ENCODE data around the gene DPRX.

DPRX gene, protein sequence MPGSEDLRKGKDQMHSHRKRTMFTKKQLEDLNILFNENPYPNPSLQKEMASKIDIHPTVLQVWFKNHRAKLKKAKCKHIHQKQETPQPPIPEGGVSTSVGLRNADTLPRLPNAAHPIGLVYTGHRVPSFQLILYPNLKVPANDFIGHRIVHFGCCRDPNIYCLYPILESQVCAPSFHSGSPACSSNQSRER

DNA sequence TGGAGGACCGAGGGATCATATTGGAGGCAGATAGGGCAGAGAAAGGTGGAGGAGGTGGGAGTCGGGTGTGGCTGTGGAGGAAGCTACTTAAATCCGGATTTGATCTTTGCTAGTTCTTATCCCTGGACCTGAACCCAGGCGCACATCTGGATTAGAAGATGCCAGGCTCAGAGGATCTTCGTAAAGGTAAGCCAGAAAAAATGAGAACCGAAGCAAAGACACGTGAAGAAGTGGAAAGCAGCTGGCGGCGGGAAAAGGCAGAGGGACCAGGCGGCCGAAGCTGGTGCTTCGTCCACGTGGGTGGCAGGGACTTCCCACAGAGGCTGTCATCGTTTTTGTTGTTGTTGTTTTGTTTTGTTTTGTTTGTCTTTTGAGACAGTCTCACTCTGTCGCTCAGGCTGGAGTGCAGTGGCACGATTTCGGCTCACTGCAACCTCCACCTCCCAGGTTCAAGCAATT is at the start of gene DPRX:
Gene DPRX, plus strand, starts transcription at position 51 of the 459 bp plus-strand sequence. Its CDS starts 108 bp downstream, at position 159.
- Mint-ChIP-seq H3K4me3 (no peak within 1 kb of the TSS), H3K4me1 (ENCODE audit: low read depth) (no peaks in the 10 kb centered on the region), H3K27me3 (ENCODE audit: low read depth) (no peaks in the 10 kb centered on the region), H3K36me3 (ENCODE audit: low read depth) (peaks cover 2% of the 10 kb centered on the region), H3K9me3 (peaks cover 38% of the 10 kb centered on the region), H3K27ac (no peak within 1 kb of the TSS)

DNA sequence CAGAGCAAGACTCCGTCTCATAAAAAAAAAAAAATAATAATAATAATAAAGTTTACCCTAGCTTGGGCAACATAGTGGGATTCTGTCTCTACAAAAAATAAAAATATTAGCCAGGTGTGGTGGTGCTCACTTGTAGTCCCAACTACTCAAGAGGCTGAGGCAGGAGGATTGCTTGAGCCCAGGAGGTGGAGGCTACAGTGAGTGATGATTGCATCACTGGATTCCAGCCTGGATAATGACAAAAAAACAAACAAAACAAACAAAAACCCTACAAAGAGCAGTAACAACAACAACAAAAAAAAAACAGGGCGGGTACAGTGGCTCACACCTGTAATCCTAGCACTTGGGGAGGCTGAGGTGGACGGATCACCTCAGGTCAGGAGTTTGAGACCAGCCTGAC is 48.6 kb upstream of the DPRX start:
- H3K27me3 Mint-ChIP-seq (ENCODE audit: low read depth) = no peaks in the 10 kb centered on the region
- peaks cover 15% of the 10 kb centered on the region for H3K36me3 Mint-ChIP-seq (ENCODE audit: low read depth)
- H3K4me3 Mint-ChIP-seq = no peak overlapping the region
- no peak overlapping the region for H3K27ac Mint-ChIP-seq
- peaks cover 35% of the 10 kb centered on the region for H3K9me3 Mint-ChIP-seq
- no peaks in the 10 kb centered on the region for H3K4me1 Mint-ChIP-seq (ENCODE audit: low read depth)

DNA sequence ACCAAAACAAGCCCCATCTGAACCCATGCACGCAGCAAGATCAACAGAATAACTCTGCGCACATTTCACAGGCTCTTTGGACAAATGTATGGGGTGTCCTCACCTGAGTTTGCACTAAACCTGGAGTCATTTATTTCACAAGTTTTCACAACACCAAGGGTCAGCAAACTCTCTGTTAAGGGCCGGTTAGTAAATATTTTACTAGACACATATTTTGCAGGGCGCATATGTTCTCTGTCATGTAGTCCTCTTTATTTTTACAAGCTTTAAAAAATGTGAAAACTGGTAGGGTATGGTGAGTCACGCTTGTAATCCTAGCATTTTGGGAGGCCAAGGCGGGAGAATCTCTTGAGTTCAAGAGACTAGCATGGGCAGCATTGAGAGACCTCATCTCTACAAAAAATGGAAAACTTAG is 45.5 kb upstream of the DPRX start:
- H3K36me3 Mint-ChIP-seq (ENCODE audit: low read depth) = no peaks in the 10 kb centered on the region
- peaks cover 25% of the 10 kb centered on the region for H3K9me3 Mint-ChIP-seq
- H3K27me3 Mint-ChIP-seq (ENCODE audit: low read depth) = no peaks in the 10 kb centered on the region
- H3K27ac Mint-ChIP-seq = no peak overlapping the region
- H3K4me1 Mint-ChIP-seq (ENCODE audit: low read depth) = no peaks in the 10 kb centered on the region
- no peak overlapping the region for H3K4me3 Mint-ChIP-seq

DNA sequence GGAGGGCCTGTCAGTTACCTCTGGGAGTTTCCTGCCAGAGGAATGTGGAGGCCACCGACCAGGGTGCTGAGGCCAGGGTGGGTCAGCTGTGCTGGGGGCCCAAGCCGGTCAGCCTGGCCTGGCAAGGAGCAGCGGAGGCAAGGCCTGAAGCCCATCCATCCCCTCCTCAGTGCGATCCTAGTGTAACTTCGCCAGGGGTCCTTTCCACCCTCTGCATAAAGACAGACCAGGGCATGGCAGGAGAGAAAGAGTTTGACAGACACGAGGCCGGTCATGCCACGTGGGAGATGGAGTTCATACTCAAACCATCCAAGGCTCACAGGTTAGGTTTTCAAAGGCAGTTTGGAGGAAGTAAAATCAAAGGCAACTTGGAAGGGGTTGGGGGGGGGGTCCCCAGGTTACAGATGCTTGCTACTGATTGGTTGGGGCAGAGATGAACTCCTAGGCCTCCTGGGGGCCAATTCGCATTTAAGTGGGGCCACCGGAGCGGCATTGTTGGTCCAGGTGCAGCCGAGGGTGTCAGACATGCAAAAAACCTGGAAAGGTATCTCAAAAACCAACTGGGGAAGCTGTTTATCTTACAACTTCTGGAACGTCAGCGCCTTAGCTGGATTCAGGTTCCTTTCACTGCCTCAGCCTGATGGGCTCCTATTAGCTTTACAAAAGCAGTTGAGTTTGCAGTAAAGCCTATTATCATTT is 36.8 kb upstream of the DPRX start:
- Mint-ChIP-seq H3K4me1 (ENCODE audit: low read depth) (no peaks in the 10 kb centered on the region), H3K27me3 (ENCODE audit: low read depth) (no peaks in the 10 kb centered on the region), H3K36me3 (ENCODE audit: low read depth) (no peaks in the 10 kb centered on the region), H3K4me3 (no peak overlapping the region), H3K27ac (no peak overlapping the region), H3K9me3 (peaks cover 16% of the 10 kb centered on the region)

DNA sequence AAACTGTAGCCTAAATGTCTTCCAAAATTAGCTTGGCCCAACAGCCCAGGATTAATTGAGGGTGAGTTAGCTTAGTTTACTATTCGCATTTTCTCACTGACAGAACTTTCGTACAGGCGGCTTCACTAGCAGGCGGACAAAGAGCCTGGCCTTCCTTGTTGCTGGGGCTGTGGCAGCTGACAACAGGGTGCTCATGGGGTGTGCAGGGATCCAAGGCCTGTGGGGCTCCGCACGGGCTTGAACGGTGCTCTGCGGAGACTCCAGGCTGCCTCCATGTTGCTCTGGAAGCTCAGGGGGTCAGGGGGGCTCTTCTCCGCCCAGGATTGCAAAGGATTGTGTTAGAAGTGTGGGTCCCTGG is 36.3 kb upstream of the DPRX start:
- Mint-ChIP-seq H3K27ac (no peak overlapping the region), H3K27me3 (ENCODE audit: low read depth) (no peaks in the 10 kb centered on the region), H3K4me1 (ENCODE audit: low read depth) (no peaks in the 10 kb centered on the region), H3K4me3 (no peak overlapping the region), H3K9me3 (peaks cover 16% of the 10 kb centered on the region), H3K36me3 (ENCODE audit: low read depth) (no peaks in the 10 kb centered on the region)

DNA sequence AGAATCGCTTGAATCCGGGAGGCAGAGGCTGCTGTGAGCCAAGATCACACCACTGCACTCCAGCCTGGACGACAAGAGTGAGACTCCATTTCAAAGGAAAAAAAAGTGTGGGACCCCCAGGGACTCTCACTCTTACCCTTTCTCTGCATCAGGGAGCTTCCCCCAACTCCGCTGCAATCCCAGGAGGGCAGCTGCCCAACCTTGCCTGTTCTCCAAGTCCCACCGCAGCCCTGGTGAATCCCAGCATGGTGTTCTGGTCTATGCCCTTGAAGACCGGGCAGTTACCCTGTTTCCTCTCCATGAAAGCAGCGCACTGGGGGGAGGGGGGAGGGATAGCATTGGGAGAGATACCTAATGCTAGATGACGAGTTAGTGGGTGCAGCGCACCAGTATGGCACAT is 35.7 kb upstream of the DPRX start:
- Mint-ChIP-seq H3K27ac (no peak overlapping the region), H3K9me3 (peaks cover 15% of the 10 kb centered on the region), H3K4me1 (ENCODE audit: low read depth) (no peaks in the 10 kb centered on the region), H3K4me3 (no peak overlapping the region), H3K27me3 (ENCODE audit: low read depth) (no peaks in the 10 kb centered on the region), H3K36me3 (ENCODE audit: low read depth) (no peaks in the 10 kb centered on the region)

DNA sequence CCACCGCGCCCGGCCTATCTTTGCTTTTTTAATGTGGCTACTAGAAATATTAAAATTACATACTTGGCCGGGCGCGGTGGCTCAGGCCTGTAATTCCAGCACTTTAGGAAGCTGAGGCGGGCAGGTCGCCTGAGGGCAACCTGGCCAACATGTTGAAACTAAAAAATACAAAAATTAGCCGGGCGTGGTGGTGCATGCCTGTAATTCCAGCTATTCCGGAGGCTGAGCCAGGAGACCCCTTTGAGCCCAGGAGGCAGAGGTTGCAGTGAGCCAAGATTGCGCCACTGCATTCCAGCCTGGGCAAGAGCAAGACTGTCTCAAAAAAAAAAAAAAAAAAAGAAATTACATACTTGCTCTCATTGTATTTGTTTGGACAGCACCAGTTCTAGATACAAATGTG is 34.8 kb upstream of the DPRX start:
- Mint-ChIP-seq H3K4me3 (no peak overlapping the region), H3K4me1 (ENCODE audit: low read depth) (no peaks in the 10 kb centered on the region), H3K27me3 (ENCODE audit: low read depth) (no peaks in the 10 kb centered on the region), H3K9me3 (peaks cover 14% of the 10 kb centered on the region), H3K27ac (no peak overlapping the region), H3K36me3 (ENCODE audit: low read depth) (no peaks in the 10 kb centered on the region)

DNA sequence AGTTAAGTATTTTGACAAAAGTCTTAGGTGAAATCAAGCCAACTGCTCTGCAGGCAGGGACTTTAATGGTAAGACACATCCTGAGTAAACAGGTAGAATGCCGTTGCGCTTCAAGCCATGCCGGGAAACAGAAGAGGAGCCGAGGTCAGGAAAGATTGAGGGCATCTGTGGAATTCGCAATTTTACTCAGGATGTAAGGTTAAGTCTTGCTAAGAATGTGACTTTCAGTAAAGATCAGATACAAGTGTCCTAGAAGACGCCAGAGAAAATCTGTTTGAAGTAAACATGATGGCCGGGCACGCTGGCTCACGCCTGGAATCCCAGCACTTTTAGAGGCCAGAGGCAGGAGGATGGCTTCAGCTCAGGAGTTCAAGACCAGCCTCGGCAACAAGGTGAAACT is 33.4 kb upstream of the DPRX start:
- H3K4me1 Mint-ChIP-seq (ENCODE audit: low read depth) = no peaks in the 10 kb centered on the region
- no peak overlapping the region for H3K4me3 Mint-ChIP-seq

DNA sequence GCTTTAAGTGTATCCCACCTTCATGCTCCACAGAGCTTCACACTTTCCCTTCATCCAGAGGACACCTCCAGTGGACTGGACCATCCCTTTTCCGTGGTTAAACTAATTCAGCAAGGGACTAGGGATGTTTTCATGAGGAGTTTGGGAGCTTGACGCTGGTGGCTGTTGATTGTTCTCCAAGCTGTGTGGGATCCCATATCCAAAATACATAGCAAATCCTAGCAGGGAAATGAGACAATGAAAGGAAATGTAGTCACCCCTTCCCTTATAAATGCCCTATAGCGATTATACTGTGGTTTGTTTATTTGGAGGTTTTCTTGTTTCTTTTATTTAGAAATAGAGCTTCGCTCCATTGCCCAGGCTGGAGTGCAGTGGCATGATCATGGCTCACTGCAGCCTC is 31.6 kb upstream of the DPRX start:
- peaks cover 31% of the 10 kb centered on the region for H3K9me3 Mint-ChIP-seq
- no peaks in the 10 kb centered on the region for H3K27me3 Mint-ChIP-seq (ENCODE audit: low read depth)
- H3K27ac Mint-ChIP-seq = no peak overlapping the region
- no peaks in the 10 kb centered on the region for H3K4me1 Mint-ChIP-seq (ENCODE audit: low read depth)
- no peak overlapping the region for H3K4me3 Mint-ChIP-seq
- no peaks in the 10 kb centered on the region for H3K36me3 Mint-ChIP-seq (ENCODE audit: low read depth)

More for the DNA sequence above, 33.4 kb upstream of the DPRX start:
- H3K27ac Mint-ChIP-seq = no peak overlapping the region
- no peaks in the 10 kb centered on the region for H3K36me3 Mint-ChIP-seq (ENCODE audit: low read depth)
- peaks cover 20% of the 10 kb centered on the region for H3K9me3 Mint-ChIP-seq
- no peaks in the 10 kb centered on the region for H3K27me3 Mint-ChIP-seq (ENCODE audit: low read depth)

DNA sequence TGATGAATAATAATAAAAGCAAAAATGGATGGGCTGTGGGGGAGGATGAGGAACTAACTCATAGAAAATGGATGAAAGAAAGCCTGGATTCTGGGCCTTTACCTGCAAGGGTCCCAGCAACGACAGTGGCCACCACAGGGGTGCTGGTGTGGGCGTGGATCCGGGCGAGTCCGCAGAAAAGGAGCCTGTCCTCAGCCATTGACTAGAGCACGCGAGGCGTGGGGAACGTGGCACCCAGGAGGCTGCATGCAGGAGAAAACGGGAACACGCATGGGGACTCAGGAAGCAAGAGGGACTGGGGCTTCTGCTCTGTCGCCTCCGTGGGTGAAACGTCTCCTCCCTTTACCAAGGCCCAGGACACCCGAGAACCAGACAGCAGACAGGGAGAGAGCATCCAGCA is 25.8 kb upstream of the DPRX start:
- Mint-ChIP-seq H3K4me1 (ENCODE audit: low read depth) (no peaks in the 10 kb centered on the region), H3K4me3 (no peak overlapping the region), H3K27me3 (ENCODE audit: low read depth) (no peaks in the 10 kb centered on the region), H3K27ac (no peak overlapping the region), H3K9me3 (peaks cover 46% of the 10 kb centered on the region), H3K36me3 (ENCODE audit: low read depth) (no peaks in the 10 kb centered on the region)

DNA sequence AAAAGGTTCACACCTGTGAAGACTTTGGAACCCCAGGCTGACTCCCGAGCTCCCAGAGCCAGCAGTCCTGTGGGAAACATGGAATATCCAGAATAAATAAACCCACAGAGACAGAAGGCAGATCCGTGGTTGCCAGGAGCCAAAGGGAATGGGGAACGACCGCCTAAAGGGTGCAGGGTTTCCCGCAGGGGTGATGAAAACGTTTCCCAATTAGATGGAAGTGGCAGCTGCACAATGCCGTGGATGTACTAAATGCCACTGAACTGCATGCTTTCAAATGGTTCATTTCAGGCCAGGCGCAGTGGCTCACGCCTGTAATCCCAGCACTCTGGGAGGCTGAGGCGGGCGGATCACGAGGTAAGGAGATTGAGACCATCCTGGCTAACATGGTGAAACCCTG is 23.4 kb upstream of the DPRX start:
- H3K36me3 Mint-ChIP-seq (ENCODE audit: low read depth) = no peaks in the 10 kb centered on the region
- H3K27ac Mint-ChIP-seq = no peak overlapping the region
- peaks cover 49% of the 10 kb centered on the region for H3K9me3 Mint-ChIP-seq
- H3K4me1 Mint-ChIP-seq (ENCODE audit: low read depth) = no peaks in the 10 kb centered on the region
- H3K27me3 Mint-ChIP-seq (ENCODE audit: low read depth) = no peaks in the 10 kb centered on the region
- H3K4me3 Mint-ChIP-seq = no peak overlapping the region

DNA sequence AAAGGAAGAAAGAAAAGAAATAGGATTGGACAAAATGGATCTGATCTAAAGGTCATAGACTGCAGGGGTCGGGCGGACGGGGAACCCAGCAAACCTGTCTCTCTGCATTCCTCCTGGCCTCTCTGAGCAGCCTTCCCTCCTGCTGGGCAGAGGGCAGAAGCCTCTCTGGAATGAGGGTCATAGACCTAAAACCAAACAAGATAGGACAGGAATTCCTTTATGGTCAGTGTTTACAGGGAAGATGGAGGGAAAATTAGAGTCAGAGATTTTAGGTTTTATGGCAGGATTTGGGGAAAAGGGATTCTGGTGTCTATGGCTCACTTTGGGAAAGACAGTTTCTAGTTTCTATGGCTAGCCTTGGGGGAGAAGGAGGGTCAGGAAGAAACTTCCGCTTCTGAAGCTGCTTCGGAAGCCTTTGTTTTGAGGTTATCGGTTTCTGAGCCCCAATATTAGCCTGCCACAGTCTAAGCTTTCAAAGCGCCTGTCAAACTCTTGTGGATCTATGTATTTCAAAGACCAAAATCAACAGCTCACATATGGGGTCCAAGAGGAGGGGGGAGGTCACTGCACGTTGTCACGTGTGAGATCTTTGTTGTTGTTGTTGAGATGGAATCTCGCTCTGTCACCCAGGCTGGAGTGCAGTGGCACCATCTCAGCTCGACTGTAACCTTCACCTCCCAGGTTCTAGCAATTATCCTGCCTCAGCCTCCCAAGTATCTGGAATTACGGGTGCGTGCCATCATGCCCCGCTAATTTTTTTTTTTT is 18.9 kb upstream of the DPRX start:
- no peaks in the 10 kb centered on the region for H3K27me3 Mint-ChIP-seq (ENCODE audit: low read depth)
- H3K4me1 Mint-ChIP-seq (ENCODE audit: low read depth) = no peaks in the 10 kb centered on the region
- no peak overlapping the region for H3K4me3 Mint-ChIP-seq
- peaks cover 39% of the 10 kb centered on the region for H3K9me3 Mint-ChIP-seq
- H3K27ac Mint-ChIP-seq = no peak overlapping the region
- H3K36me3 Mint-ChIP-seq (ENCODE audit: low read depth) = no peaks in the 10 kb centered on the region

DNA sequence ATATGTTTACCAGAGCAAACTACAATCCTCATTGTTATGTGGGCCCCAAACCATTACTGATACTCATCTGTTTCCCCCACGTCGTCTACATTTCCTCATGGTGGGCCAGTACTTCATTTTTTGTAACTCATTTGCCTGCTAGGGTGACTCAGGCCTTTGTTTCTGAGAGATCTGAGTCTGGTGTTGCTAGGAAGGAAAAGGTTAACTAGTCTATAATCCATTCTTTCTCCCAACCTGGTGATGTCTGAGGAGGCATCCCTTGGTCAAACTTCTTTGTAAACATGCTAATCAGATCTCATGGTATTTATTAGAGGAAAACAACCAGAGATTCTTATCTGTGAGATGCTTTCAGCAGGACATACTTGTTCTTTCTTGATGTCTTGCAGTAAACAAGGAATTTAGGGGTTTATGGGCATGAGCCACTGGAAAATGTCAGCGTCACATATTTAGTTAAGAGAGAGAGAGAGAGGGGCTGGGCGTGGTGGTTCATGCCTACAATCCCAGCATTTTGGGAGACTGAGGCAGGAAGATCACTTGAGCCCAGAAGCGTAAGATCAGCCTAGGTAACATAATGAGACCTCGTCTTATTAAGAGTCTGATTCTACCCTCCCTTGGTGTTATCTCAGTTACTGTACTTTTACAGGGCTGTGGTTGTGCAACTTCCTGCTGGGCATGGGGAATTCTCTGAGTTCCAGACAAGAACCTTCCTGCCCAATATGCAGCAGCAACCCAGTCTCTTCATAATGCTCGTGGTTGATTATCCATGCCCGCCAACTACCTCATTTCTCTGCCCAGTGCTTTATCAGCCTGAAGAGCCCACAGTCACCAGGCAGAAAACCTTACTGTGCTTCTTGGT is 9.7 kb upstream of the DPRX start:
- H3K9me3 Mint-ChIP-seq = peaks cover 31% of the 10 kb centered on the region
- H3K36me3 Mint-ChIP-seq (ENCODE audit: low read depth) = no peaks in the 10 kb centered on the region
- H3K27ac Mint-ChIP-seq = no peak overlapping the region

DNA sequence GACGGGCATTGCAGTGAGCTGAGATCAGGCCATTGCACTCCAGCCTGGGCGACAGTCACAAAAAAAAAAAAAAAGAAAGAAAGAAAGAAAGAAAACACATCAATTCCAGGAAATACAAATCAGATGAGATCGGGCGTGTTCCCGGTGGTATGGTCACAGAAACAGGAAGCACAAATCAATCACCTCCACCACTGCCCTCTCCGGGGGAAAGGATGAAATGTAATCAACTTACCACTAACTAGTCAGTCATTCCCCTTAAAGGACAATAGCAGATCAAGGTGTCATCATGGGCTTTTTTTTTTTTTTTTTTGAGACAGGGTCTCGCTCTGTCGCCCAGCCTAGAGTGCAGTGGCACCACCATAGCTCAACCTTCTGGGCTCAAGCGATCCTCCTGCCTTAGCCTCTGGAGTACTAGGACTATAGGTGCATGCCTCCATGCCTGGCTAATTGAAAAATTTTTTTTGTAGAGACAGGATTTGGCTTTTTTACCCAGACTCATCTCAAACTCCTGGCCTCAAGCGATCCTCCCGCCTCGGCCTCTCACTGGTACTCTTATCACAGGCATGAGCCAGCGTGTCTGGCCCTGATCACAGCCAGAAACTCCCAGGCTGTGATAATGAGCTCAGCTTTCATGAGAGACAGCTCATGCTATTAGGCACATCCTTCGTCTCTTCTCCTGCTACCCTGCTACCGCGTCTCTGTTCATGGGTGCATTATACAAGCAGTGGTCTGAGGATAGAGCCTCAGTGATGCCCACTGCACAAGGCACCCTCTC is 6.8 kb upstream of the DPRX start:
- Mint-ChIP-seq H3K27me3 (ENCODE audit: low read depth) (no peaks in the 10 kb centered on the region), H3K27ac (no peak overlapping the region), H3K4me1 (ENCODE audit: low read depth) (no peaks in the 10 kb centered on the region), H3K36me3 (ENCODE audit: low read depth) (no peaks in the 10 kb centered on the region), H3K4me3 (no peak overlapping the region), H3K9me3 (peaks cover 33% of the 10 kb centered on the region)

More for the DNA sequence above, 9.7 kb upstream of the DPRX start:
- Mint-ChIP-seq H3K4me3 (no peak overlapping the region), H3K27me3 (ENCODE audit: low read depth) (no peaks in the 10 kb centered on the region), H3K4me1 (ENCODE audit: low read depth) (no peaks in the 10 kb centered on the region)
